Suprapubic skin (tissue), 4 donors: ENCODE measurements around the gene FAM156B.
"Not testable (repeated sequence)": the region's sequence is repeated elsewhere in the genome, so short reads cannot be mapped to it uniquely, and the experiment has no call there.

ENCODE experiments used
- EP300 ChIP-seq: sonication (generic); formaldehyde crosslinking; IDR thresholded peaks from one replicate; pipeline ENCODE4 v1.6.1; 2017; ENCODE audit warnings: antibody characterized with exemption
- POLR2A ChIP-seq, 2 donors: fragments of 450-650 bp; IDR thresholded peaks; one replicate each; pipeline ENCODE4 v1.6.1; 2017; ENCODE audit warnings: antibody characterized with exemption in 2 of 2, mild to moderate bottlenecking in 2 of 2, moderate library complexity in 2 of 2
- POLR2AphosphoS5 ChIP-seq, 3 donors: sonication (generic); formaldehyde crosslinking; IDR thresholded peaks; one replicate each; pipeline ENCODE4 v1.6.1; 2017; ENCODE audit warnings: antibody characterized with exemption in 3 of 3
- TF ChIP-seq, protein P1 (sequence below), 2 donors: fragments of 200-600 bp in 1 of 2; fragments of 450-650 bp in 1 of 2; sonication (generic) in 1 of 2; IDR thresholded peaks; one replicate each; pipeline ENCODE4 v1.5.1; 2016 to 2019; ENCODE audit warnings: antibody characterized with exemption in 2 of 2, mild to moderate bottlenecking in 1 of 2, moderate library complexity in 1 of 2

DNA sequence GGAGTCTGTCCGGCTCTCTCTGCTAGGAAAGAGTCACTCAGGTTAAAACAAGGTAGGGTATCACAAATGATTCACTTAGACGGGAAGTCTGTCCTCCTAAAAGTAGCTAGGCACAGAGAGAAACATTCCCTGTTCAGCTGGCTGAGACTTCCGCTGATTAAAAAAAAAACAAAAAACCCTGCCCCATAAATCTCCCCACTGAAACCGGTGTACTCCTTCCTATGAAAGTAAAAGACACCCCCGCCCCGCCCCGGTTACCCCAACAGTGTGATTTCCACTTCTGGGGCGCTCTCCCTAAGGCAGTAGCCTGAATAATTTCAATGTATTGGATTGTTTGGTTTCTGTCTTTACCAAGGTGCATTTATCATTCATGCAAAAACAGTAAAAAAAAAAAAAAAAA, 692 bp upstream of the FAM156B start:
- TF ChIP-seq POLR2AphosphoS5 (IDR thresholded peaks at IDR 0.05); POLR2A (IDR thresholded peaks at IDR 0.05); EP300: not testable (repeated sequence)
- TF ChIP-seq, protein P1, sequence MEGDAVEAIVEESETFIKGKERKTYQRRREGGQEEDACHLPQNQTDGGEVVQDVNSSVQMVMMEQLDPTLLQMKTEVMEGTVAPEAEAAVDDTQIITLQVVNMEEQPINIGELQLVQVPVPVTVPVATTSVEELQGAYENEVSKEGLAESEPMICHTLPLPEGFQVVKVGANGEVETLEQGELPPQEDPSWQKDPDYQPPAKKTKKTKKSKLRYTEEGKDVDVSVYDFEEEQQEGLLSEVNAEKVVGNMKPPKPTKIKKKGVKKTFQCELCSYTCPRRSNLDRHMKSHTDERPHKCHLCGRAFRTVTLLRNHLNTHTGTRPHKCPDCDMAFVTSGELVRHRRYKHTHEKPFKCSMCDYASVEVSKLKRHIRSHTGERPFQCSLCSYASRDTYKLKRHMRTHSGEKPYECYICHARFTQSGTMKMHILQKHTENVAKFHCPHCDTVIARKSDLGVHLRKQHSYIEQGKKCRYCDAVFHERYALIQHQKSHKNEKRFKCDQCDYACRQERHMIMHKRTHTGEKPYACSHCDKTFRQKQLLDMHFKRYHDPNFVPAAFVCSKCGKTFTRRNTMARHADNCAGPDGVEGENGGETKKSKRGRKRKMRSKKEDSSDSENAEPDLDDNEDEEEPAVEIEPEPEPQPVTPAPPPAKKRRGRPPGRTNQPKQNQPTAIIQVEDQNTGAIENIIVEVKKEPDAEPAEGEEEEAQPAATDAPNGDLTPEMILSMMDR (IDR thresholded peaks at IDR 0.05) = not testable (repeated sequence)
